Left forelimb (tissue), 1 donor: ENCODE data around the gene TSC1.

Experiments
- DNase-seq: peaks from one replicate; pipeline ENCODE4 v3.0.0-alpha.2; 2018; ENCODE audit warnings: low spot score

TSC1 gene

GRCh38 chr9:132862533-132862932 is 81.9 kb downstream of the TSC1 start:
- no peak for DNase-seq

- no peak for DNase-seq
Observed at GRCh38 chr9:132861666-132862065, 82.8 kb downstream of the TSC1 start.

GRCh38 chr9:132858751-132859150 is 85.7 kb downstream of the TSC1 start:
- no peak for DNase-seq

GRCh38 chr9:132857616-132858342 is 86.6 kb downstream of the TSC1 start:
- no peak for DNase-seq

GRCh38 chr9:132857031-132857430 is 87.4 kb downstream of the TSC1 start:
- DNase-seq = no peak

GRCh38 chr9:132855904-132856303 is 88.5 kb downstream of the TSC1 start:
- no peak for DNase-seq

- DNase-seq = no peak
Observed at GRCh38 chr9:132854832-132855231, 89.6 kb downstream of the TSC1 start.

- no peak for DNase-seq
Observed at GRCh38 chr9:132853482-132853881, 90.9 kb downstream of the TSC1 start.

- DNase-seq = no peak
Observed at GRCh38 chr9:132849185-132849706, 95.2 kb downstream of the TSC1 start.

GRCh38 chr9:132846918-132847515 is 97.4 kb downstream of the TSC1 start:
- DNase-seq = no peak

- no peak for DNase-seq
Observed at GRCh38 chr9:132846109-132846917, 98.1 kb downstream of the TSC1 start.

- DNase-seq = no peak
Observed at GRCh38 chr9:132842124-132843044, 102.0 kb downstream of the TSC1 start.
